H1 (cell line): ENCODE measurements around the gene ADARB2. TPM values are rescaled to one million over a fixed set of nuclear protein-coding genes. Genes with fewer than 3 reads are reported as not detected.

ENCODE experiments used
- CTCF ChIA-PET: fragments of 300-600 bp; sonication (Branson Sonifier 250); formaldehyde crosslinking; loops from one replicate; lab custom pipeline; 2021; ENCODE audit not compliant: partially characterized antibody; lab: Charles Lee
- POLR2A ChIA-PET: fragments of 300-600 bp; sonication (Branson Sonifier 250); formaldehyde crosslinking; loops from one replicate; lab custom pipeline; 2021; ENCODE audit warnings: inconsistent platforms; ENCODE audit not compliant: partially characterized antibody; lab: Charles Lee
- DNase-seq, 2 experiments: peaks; one replicate each; pipeline versions ENCODE4 v3.0.0 to v3.0.0-alpha.2; 2010 to 2022; ENCODE audit warnings: low spot score in 2 of 2, low read depth in 1 of 2, mixed read lengths in 1 of 2
- FAIRE-seq: peaks from 2 replicates; lab custom pipeline; 2011; peaks lifted over from hg19 to GRCh38; lab: Jason Lieb, UNC
- H2AFZ ChIP-seq: 2 replicates; pipeline ENCODE4 v1.8.1; 2012; ENCODE audit warnings: low read length, inconsistent platforms
- H2AK5ac ChIP-seq: 2 replicates; pipeline ENCODE4 v1.6.1; 2013; ENCODE audit warnings: low read depth, low read length
- H2BK120ac ChIP-seq: replicated peaks from 2 replicates; pipeline ENCODE3; 2013; ENCODE audit warnings: low read depth, low read length, inconsistent platforms
- H2BK12ac ChIP-seq: 2 replicates; pipeline ENCODE4 v1.6.1; 2013; ENCODE audit warnings: low read depth, low read length
- H2BK15ac ChIP-seq: 2 replicates; pipeline ENCODE4 v1.6.1; 2013; ENCODE audit warnings: low read length
- H2BK20ac ChIP-seq: 2 replicates; pipeline ENCODE4 v1.6.1; 2013; ENCODE audit warnings: low read length
- H2BK5ac ChIP-seq: 2 replicates; pipeline ENCODE4 v1.6.1; 2013; ENCODE audit warnings: low read depth, low read length
- H3K14ac ChIP-seq: 2 replicates; pipeline ENCODE4 v1.6.1; 2013; ENCODE audit warnings: inconsistent platforms; ENCODE audit not compliant: insufficient read length
- H3K18ac ChIP-seq: 2 replicates; pipeline ENCODE4 v1.6.1; 2013; ENCODE audit warnings: low read length; ENCODE audit errors: extremely low read depth
- H3K23ac ChIP-seq: 2 replicates; pipeline ENCODE4 v1.6.1; 2013; ENCODE audit warnings: inconsistent platforms; ENCODE audit not compliant: insufficient read length
- H3K23me2 ChIP-seq: 2 replicates; pipeline ENCODE4 v1.6.1; 2013; ENCODE audit warnings: low read depth, low read length
- H3K27ac ChIP-seq: 2 replicates; pipeline ENCODE4 v1.6.1; 2011; ENCODE audit warnings: low read depth, low read length, inconsistent platforms
- H3K27me3 ChIP-seq, 4 experiments: replicated peaks in 1 of 4; 1 replicate in 1 of 4; 2 replicates in 3 of 4; pipeline versions ENCODE4 v1.6.1 to v1.8.1; 2011 to 2013; ENCODE audit warnings: low read length in 3 of 4, mild to moderate bottlenecking in 3 of 4, inconsistent platforms in 2 of 4, mixed read lengths in 2 of 4, moderate library complexity in 1 of 4; ENCODE audit not compliant: control insufficient read depth in 3 of 4, insufficient read depth in 3 of 4; ENCODE audit errors: extremely low read depth in 1 of 4
- H3K36me3 ChIP-seq, 4 experiments: 2 replicates each; pipeline versions ENCODE4 v1.6.1 to v1.8.1; 2011 to 2013; ENCODE audit warnings: mild to moderate bottlenecking in 4 of 4, low read length in 3 of 4, moderate library complexity in 2 of 4, control low read depth in 1 of 4, inconsistent platforms in 1 of 4; ENCODE audit not compliant: insufficient read depth in 4 of 4, control insufficient read depth in 2 of 4
- H3K4ac ChIP-seq: replicated peaks from 2 replicates; pipeline ENCODE3; 2013; ENCODE audit warnings: low read length, low read depth, mixed read lengths, inconsistent platforms; ENCODE audit not compliant: insufficient read length
- H3K4me1 ChIP-seq, 4 experiments: replicated peaks in 1 of 4; 1 replicate in 1 of 4; 2 replicates in 3 of 4; pipeline versions ENCODE4 v1.6.1 to v1.8.1; 2011 to 2013; ENCODE audit warnings: low read length in 3 of 4, inconsistent platforms in 2 of 4, mixed read lengths in 1 of 4; ENCODE audit not compliant: insufficient read depth in 4 of 4, control insufficient read depth in 3 of 4
- H3K4me2 ChIP-seq, 2 experiments: 2 replicates each; pipeline versions ENCODE4 v1.6.1 to v1.8.1; 2011 to 2013; ENCODE audit warnings: low read depth in 2 of 2, low read length in 2 of 2, control low read depth in 1 of 2, inconsistent platforms in 1 of 2, mild to moderate bottlenecking in 1 of 2; ENCODE audit not compliant: insufficient read depth in 1 of 2
- H3K4me3 ChIP-seq, 4 experiments: fragments of 200-600, 300-600 bp in 1 of 4; sonication (generic), shearing (Covaris generic), sonication (Bioruptor Twin) in 1 of 4; 2 replicates each; pipeline versions ENCODE4 v1.5.1 to v1.8.1; 2011 to 2016; ENCODE audit warnings: low read length in 4 of 4, low read depth in 3 of 4, control low read depth in 2 of 4, inconsistent platforms in 2 of 4, mild to moderate bottlenecking in 2 of 4, mixed read lengths in 1 of 4, moderate library complexity in 1 of 4; ENCODE audit not compliant: insufficient read depth in 2 of 4; ENCODE audit errors: extremely low read depth in 1 of 4
- H3K56ac ChIP-seq: replicated peaks from 2 replicates; pipeline ENCODE3; 2013; ENCODE audit warnings: low read depth, mild to moderate bottlenecking, mixed read lengths, low read length, inconsistent platforms; ENCODE audit not compliant: insufficient read length
- H3K79me1 ChIP-seq: 2 replicates; pipeline ENCODE4 v1.6.1; 2013; ENCODE audit warnings: low read depth, low read length, control low read depth
- H3K79me2 ChIP-seq, 2 experiments: 2 replicates each; pipeline versions ENCODE4 v1.6.1 to v1.8.1; 2012 to 2013; ENCODE audit warnings: low read length in 2 of 2, mild to moderate bottlenecking in 2 of 2, inconsistent platforms in 1 of 2; ENCODE audit not compliant: insufficient read depth in 2 of 2, control insufficient read depth in 1 of 2
- H3K9ac ChIP-seq, 4 experiments: replicated peaks in 1 of 4; 1 replicate in 1 of 4; 2 replicates in 3 of 4; pipeline versions ENCODE4 v1.6.1 to v1.8.1; 2011 to 2013; ENCODE audit warnings: low read depth in 3 of 4, low read length in 3 of 4, control low read depth in 2 of 4, mild to moderate bottlenecking in 2 of 4, moderate library complexity in 2 of 4, inconsistent platforms in 1 of 4; ENCODE audit errors: extremely low read depth in 1 of 4
- H3K9me3 ChIP-seq, 2 experiments: 2 replicates each; pipeline versions ENCODE4 v1.6.1 to v1.8.1; 2012 to 2013; ENCODE audit warnings: mild to moderate bottlenecking in 2 of 2, moderate library complexity in 2 of 2, control low read depth in 1 of 2, inconsistent platforms in 1 of 2, low read depth in 1 of 2, low read length in 1 of 2, mixed read lengths in 1 of 2; ENCODE audit not compliant: insufficient read depth in 2 of 2
- H4K20me1 ChIP-seq, 2 experiments: replicated peaks in 1 of 2; 2 replicates each; pipeline versions ENCODE3 to v1.8.1; 2011 to 2013; ENCODE audit warnings: inconsistent platforms in 2 of 2, low read length in 2 of 2, mild to moderate bottlenecking in 1 of 2; ENCODE audit not compliant: insufficient read depth in 2 of 2, control insufficient read depth in 1 of 2
- H4K5ac ChIP-seq: 2 replicates; pipeline ENCODE4 v1.6.1; 2013; ENCODE audit warnings: low read length, low read depth, mixed read lengths, inconsistent platforms; ENCODE audit not compliant: insufficient read length
- H4K8ac ChIP-seq: 2 replicates; pipeline ENCODE4 v1.8.0; 2013; ENCODE audit warnings: mild to moderate bottlenecking, moderate library complexity, low read length, inconsistent platforms; ENCODE audit not compliant: insufficient read depth; ENCODE audit errors: extremely low read depth
- H4K91ac ChIP-seq: replicated peaks from 2 replicates; pipeline ENCODE3; 2013; ENCODE audit warnings: low read length, mixed read lengths, inconsistent platforms; ENCODE audit not compliant: insufficient read length
- CTBP2 ChIP-seq: IDR thresholded peaks from 2 replicates; pipeline ENCODE4 v1.7.0; 2011; ENCODE audit warnings: borderline replicate concordance, mild to moderate bottlenecking, moderate library complexity, mixed read lengths, low read length; ENCODE audit not compliant: insufficient read depth, insufficient read length
- GABPA ChIP-seq: IDR thresholded peaks from 2 replicates; pipeline ENCODE4 v1.6.1; 2011; ENCODE audit warnings: mild to moderate bottlenecking, low read length, moderate library complexity, borderline replicate concordance; ENCODE audit not compliant: insufficient read depth
- JUN ChIP-seq: IDR thresholded peaks from 2 replicates; pipeline ENCODE4 v1.6.1; 2011; ENCODE audit warnings: low read depth, mild to moderate bottlenecking, improper control_type of control experiment, low read length
- KDM1A ChIP-seq: fragments of 200-600, 300-600 bp; sonication (generic); IDR thresholded peaks from 2 replicates; pipeline ENCODE4 v1.7.1; 2016; ENCODE audit warnings: mild to moderate bottlenecking, low read length, borderline replicate concordance
- RAD21 ChIP-seq, 2 experiments: IDR thresholded peaks in 1 of 2; conservative IDR thresholded peaks in 1 of 2; 2 replicates each; pipeline ENCODE4 v1.6.1; 2011; ENCODE audit warnings: low read depth in 2 of 2, low read length in 2 of 2, improper control_type of control experiment in 1 of 2, inconsistent platforms in 1 of 2, mild to moderate bottlenecking in 1 of 2, moderate library complexity in 1 of 2
- SIRT6 ChIP-seq: IDR thresholded peaks from one replicate; pipeline ENCODE4 v1.7.1; 2012; ENCODE audit warnings: low read length, inconsistent platforms
- TAF1 ChIP-seq: IDR thresholded peaks from 2 replicates; pipeline ENCODE4 v1.6.1; 2011; ENCODE audit warnings: mild to moderate bottlenecking, low read depth, low read length
- WGBS, 2 experiments: shearing (Covaris generic) in 1 of 2; methylation state at CpG; one replicate each; pipeline versions ENCODE4 v1.1.6 to v1.1.7; 2013 to 2015; ENCODE audit warnings: low lambda C conversion rate in 2 of 2, mixed read lengths in 2 of 2, inconsistent platforms in 1 of 2, low coverage in 1 of 2, missing lambda C conversion rate in 1 of 2; ENCODE audit not compliant: insufficient replicate concordance in 2 of 2, insufficient coverage in 1 of 2, insufficient read length in 1 of 2; ENCODE audit errors: extremely low coverage in 1 of 2, missing lambda C conversion rate in 1 of 2; 5-methylcytosine and 5-hydroxymethylcytosine counted together
- polyA plus RNA-seq, 7 experiments: library from polyadenylated mRNA; depleted of rRNA in 3 of 7; stranded (reverse) in 5 of 7; unstranded in 2 of 7; fragments of >200 nt in 5 of 7; fragments of 200-250 nt in 2 of 7; gene quantifications; 1 replicate in 5 of 7; 2 replicates in 1 of 7; 4 replicates in 1 of 7; pipeline versions ENCODE4 v1.2.1 to v1.2.3, GENCODE V29; 2011 to 2013; ENCODE audit warnings: missing spikeins in 2 of 7, mixed read lengths in 2 of 7
- total RNA-seq: library from RNA; stranded (reverse); fragmentation: NEBNext Ultra II Directional; extraction: Animal tissue kit (Norgen Biotek cat#: 25700); gene quantifications from 2 replicates; pipeline ENCODE4 v1.2.1, GENCODE V29; 2021

The ADARB2 gene
- total and polyA plus RNA-seq, 2 of the 8 experiments (the other 6 are each of a cell fraction or from before 2014, with no cell fraction given): 2.2 to 2.8 TPM

DNA sequence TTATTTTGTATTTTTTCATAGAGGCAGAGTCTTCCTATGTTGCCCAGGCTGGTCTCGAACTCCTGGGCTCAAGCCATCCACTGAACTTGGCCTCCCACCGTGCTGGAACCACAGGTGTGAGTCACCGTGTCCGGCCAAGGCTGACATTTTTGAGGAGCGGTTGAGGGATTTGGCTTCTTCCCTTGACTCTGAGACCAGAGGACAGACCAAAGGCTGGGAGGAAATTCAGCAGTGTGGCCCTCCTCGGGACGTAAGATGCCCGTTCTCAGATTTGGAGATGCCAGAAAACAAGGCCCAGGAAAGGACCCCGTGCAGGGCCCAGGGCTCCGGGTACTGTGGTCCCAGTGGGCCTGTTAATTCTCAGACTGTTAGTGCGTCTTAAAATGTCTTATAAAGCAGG is 535.0 kb downstream of the ADARB2 start:
- no peak for FAIRE-seq
- no peak overlapping the region for H3K23ac ChIP-seq
- no peaks in the 10 kb centered on the region for H3K79me1 ChIP-seq
- no peak overlapping the region for H3K56ac ChIP-seq
- no peak overlapping the region for H3K14ac ChIP-seq
- H2AK5ac ChIP-seq: no peak overlapping the region
- no peak overlapping the region for H3K18ac ChIP-seq
- no peak overlapping the region for H4K5ac ChIP-seq
- no peaks in the 10 kb centered on the region for H3K79me2 ChIP-seq
- no peak overlapping the region for H3K4me2 ChIP-seq
- H2BK12ac ChIP-seq: no peak overlapping the region
- H3K4me3 ChIP-seq: no peak overlapping the region
- H3K4ac ChIP-seq: no peak overlapping the region
- no peaks in the 10 kb centered on the region for H3K9me3 ChIP-seq
- H4K20me1 ChIP-seq: no peaks in the 10 kb centered on the region
- no peak overlapping the region for H3K9ac ChIP-seq
- H3K27ac ChIP-seq: no peak overlapping the region
- POLR2A ChIA-PET: no interaction called here
- no peak overlapping the region for H2AFZ ChIP-seq
- 93% methylated on average over 11 of the region's 11 CpGs; no CpG with 5 or more reads in 1 of the 2 experiments for WGBS, 2 experiments
- no peak overlapping the region for H4K91ac ChIP-seq
- CTCF ChIA-PET: no interaction called here
- H2BK5ac ChIP-seq: no peak overlapping the region
- no peaks in the 10 kb centered on the region for H3K23me2 ChIP-seq
- H3K27me3 ChIP-seq: no peaks in the 10 kb centered on the region
- no peak overlapping the region for H2BK20ac ChIP-seq
- no peaks in the 10 kb centered on the region for H3K36me3 ChIP-seq
- H3K4me1 ChIP-seq: peaks cover 6 to 20% (median 10%) of the 10 kb centered on the region in 4 experiments; a peak in 6 of 7 replicates
- no peak overlapping the region for H2BK120ac ChIP-seq
- H4K8ac ChIP-seq: no peak overlapping the region
- no peak for DNase-seq
- H2BK15ac ChIP-seq: no peak overlapping the region
- no peak for TF ChIP-seq CTBP2
- no peak for TF ChIP-seq GABPA
- TF ChIP-seq RAD21 (IDR thresholded peaks at IDR 0.05 in 1 of 2, conservative IDR thresholded peaks at IDR 0.05 in 1 of 2; ENCODE audit: low read depth in 2 of 2, low read length in 2 of 2): no peak
- TF ChIP-seq TAF1: no peak
- TF ChIP-seq JUN: no peak
- TF ChIP-seq SIRT6: no peak
- TF ChIP-seq KDM1A: no peak
